ENCODE measurements around the gene ESR2.

DNA sequence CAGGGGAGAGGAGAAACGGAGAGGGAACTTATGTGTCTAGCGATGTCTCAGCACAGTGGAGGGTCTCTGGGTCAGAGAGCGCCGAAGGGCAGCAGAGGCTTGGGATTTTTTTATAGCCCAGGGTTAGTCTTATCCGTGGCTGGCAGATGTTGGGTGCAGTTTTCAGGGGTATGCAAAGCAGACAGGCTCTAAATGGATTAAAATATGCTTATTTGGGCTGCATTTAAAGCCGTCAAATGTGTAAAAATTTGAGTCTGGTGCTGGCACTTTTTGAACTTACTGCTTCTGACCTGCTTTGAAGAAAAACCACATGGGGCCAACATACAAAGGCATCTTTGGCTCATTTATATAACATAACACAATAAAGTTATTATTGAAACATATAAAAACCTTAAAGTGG is 178.8 kb downstream of the ESR2 start:
- TF ChIP-seq POLR2A (IDR thresholded peaks at IDR 0.05): no peak
- TF ChIP-seq, protein P1, sequence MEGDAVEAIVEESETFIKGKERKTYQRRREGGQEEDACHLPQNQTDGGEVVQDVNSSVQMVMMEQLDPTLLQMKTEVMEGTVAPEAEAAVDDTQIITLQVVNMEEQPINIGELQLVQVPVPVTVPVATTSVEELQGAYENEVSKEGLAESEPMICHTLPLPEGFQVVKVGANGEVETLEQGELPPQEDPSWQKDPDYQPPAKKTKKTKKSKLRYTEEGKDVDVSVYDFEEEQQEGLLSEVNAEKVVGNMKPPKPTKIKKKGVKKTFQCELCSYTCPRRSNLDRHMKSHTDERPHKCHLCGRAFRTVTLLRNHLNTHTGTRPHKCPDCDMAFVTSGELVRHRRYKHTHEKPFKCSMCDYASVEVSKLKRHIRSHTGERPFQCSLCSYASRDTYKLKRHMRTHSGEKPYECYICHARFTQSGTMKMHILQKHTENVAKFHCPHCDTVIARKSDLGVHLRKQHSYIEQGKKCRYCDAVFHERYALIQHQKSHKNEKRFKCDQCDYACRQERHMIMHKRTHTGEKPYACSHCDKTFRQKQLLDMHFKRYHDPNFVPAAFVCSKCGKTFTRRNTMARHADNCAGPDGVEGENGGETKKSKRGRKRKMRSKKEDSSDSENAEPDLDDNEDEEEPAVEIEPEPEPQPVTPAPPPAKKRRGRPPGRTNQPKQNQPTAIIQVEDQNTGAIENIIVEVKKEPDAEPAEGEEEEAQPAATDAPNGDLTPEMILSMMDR (IDR thresholded peaks at IDR 0.05): no peak

Data from breast epithelium (tissue), 3 donors.